Fibroblast of gingiva (primary cell): ENCODE results near the gene RAD18.

Experiments
- DNase-seq: peaks from one replicate; pipeline ENCODE4 v3.0.0-alpha.2; 2011; ENCODE audit warnings: low read depth

The RAD18 gene

GRCh38 chr3:8835385-8835784 is 127.9 kb downstream of the RAD18 start:
- DNase-seq, result no peak

GRCh38 chr3:8834974-8835373 is 128.3 kb downstream of the RAD18 start:
- DNase-seq, result no peak

GRCh38 chr3:8827641-8828040 is 135.6 kb downstream of the RAD18 start:
- peak; percentile 60 for DNase-seq
